Prostate gland (tissue), 2 donors: ENCODE results near the gene AKAP13. TPM values are rescaled to one million over a fixed set of nuclear protein-coding genes. Genes with fewer than 3 reads are reported as not detected.
A peak's percentile ranks its signal among the peaks of the same experiment; 100 is the strongest.

Experiments used
- DNase-seq: peaks from one replicate; pipeline ENCODE4 v3.0.0-alpha.2; 2019; ENCODE audit warnings: low spot score
- H3K27ac ChIP-seq, 2 donors: fragments of 200-600 bp; sonication (generic); 2 replicates each; pipeline ENCODE4 v1.5.1; 2017 to 2019
- H3K27me3 ChIP-seq: fragments of 200-600 bp; sonication (generic); replicated peaks from 2 replicates; pipeline ENCODE4 v1.5.1; 2019; ENCODE audit not compliant: insufficient read depth
- H3K36me3 ChIP-seq, 2 donors: fragments of 200-600 bp; sonication (generic); 1 replicate in 1 of 2; 2 replicates in 1 of 2; pipeline versions ENCODE4 v1.5.1 to v1.8.1; 2017 to 2019
- H3K4me1 ChIP-seq: fragments of 200-600 bp; sonication (generic); replicated peaks from 2 replicates; pipeline ENCODE4 v1.5.1; 2019
- H3K4me3 ChIP-seq, 2 donors: fragments of 200-600 bp; sonication (generic); 2 replicates each; pipeline ENCODE4 v1.5.1; 2017 to 2019
- H3K9me3 ChIP-seq: fragments of 200-600 bp; sonication (generic); 2 replicates; pipeline ENCODE4 v1.5.1; 2017
- CTCF ChIP-seq, 4 experiments: fragments of 200-600 bp in 2 of 4; fragments of 450-650 bp in 2 of 4; sonication (generic) in 2 of 4; IDR thresholded peaks; 1 replicate in 3 of 4; 2 replicates in 1 of 4; pipeline ENCODE4 v1.5.1; 2016 to 2019; ENCODE audit warnings: antibody characterized with exemption in 4 of 4, mild to moderate bottlenecking in 2 of 4, moderate library complexity in 2 of 4
- POLR2A ChIP-seq: fragments of 450-650 bp; IDR thresholded peaks from one replicate; pipeline ENCODE4 v1.6.1; 2016; ENCODE audit warnings: antibody characterized with exemption, mild to moderate bottlenecking
- POLR2AphosphoS5 ChIP-seq: sonication (generic); formaldehyde crosslinking; IDR thresholded peaks from one replicate; pipeline ENCODE4 v1.6.1; 2017; ENCODE audit warnings: antibody characterized with exemption
- WGBS: methylation state at CpG from one replicate; pipeline ENCODE4 v1.1.5; 2018; 5-methylcytosine and 5-hydroxymethylcytosine counted together
- intact Hi-C: fragments of 100-400 bp; cut with DNase I; formaldehyde crosslinking; loops from one replicate; pipeline ENCODE4 v1.14.2; 2022
- total RNA-seq, 2 donors: library from RNA; depleted of rRNA; stranded (reverse); fragments of >200 nt; gene quantifications; one replicate each; pipeline ENCODE4 v1.1.0, GENCODE V29; 2016

The AKAP13 gene
- total RNA-seq, 2 donors from 2014 or later = 102 to 195 TPM

- Histone ChIP-seq H3K36me3 (no peaks in the 10 kb centered on the region), H3K9me3 (no peaks in the 10 kb centered on the region), H3K4me3 (no peak overlapping the region), H3K27ac (no peak overlapping the region), H3K27me3 (no peaks in the 10 kb centered on the region), H3K4me1 (no peaks in the 10 kb centered on the region)
- intact Hi-C loops = no loop called here
- TF ChIP-seq POLR2AphosphoS5 = no peak
- no peak for TF ChIP-seq CTCF (IDR thresholded peaks at IDR 0.05)
- TF ChIP-seq POLR2A = no peak
- DNase-seq = no peak
Measured at GRCh38 chr15:85733416-85733815, 353.0 kb downstream of the AKAP13 start.

DNA sequence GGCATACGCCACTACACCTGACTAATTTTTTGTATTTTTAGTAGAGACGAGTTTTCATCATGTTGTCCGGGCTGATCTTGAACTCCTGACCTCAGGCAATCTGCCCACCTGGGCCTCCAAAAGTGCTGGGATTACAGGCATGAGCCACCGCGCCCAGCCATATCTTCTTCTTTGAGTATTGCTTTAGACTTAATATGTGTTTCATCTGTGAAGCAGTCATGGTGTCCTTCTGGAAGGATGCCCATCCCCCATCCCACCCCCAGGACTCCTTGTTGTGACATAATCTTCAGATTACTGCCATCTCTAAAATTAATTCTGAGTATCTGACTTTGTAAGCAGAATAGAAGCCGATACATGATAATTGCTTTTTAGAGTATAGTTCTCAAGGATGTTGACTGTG is 356.7 kb downstream of the AKAP13 start:
- no peaks in the 10 kb centered on the region for H3K4me1 ChIP-seq
- DNase-seq = no peak
- intact Hi-C loops = no loop called here
- H3K4me3 ChIP-seq = no peak overlapping the region
- H3K9me3 ChIP-seq = no peaks in the 10 kb centered on the region
- no peaks in the 10 kb centered on the region for H3K27me3 ChIP-seq
- peaks cover 3 to 10% of the 10 kb centered on the region in 2 donors for H3K36me3 ChIP-seq
- WGBS = 96% methylated on average over 6 of the region's 6 CpGs
- H3K27ac ChIP-seq = no peak overlapping the region
- TF ChIP-seq POLR2AphosphoS5 (no peak), CTCF (IDR thresholded peaks at IDR 0.05) (no peak), POLR2A (no peak)

GRCh38 chr15:85741021-85741421 is 360.6 kb downstream of the AKAP13 start:
- Histone ChIP-seq H3K27ac (no peak overlapping the region), H3K4me1 (no peaks in the 10 kb centered on the region), H3K9me3 (no peaks in the 10 kb centered on the region), H3K36me3 (peaks cover 7 to 26% of the 10 kb centered on the region in 2 donors), H3K27me3 (no peaks in the 10 kb centered on the region), H3K4me3 (no peak overlapping the region)
- TF ChIP-seq POLR2AphosphoS5 (no peak), POLR2A (no peak), CTCF (IDR thresholded peaks at IDR 0.05) (no peak)
- 95% methylated on average over 20 of the region's 20 CpGs for WGBS
- no peak for DNase-seq
- intact Hi-C loops = loop anchor here (5.0 kb wide), 1 partner anchor 51 kb away; the partner anchor contains the start of gene KLHL25

DNA sequence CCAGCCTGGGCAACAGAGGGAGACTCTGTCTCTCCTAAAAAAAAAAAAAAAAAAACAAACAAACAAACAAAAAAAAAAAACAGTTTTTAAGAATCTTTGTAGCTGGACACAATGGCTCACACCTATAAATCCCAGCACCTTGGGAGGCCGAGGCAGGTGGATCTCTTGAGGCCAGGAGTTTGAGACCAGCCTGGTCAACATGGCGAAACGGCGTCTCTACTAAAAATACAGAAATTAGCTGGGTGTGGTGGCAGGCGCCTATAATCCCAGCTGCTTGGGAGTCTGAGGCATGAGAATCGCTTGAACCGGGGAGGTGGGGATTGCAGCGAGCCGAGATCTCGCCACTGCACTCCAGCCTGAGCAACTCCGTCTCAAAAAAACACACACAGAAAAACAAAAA is 361.3 kb downstream of the AKAP13 start:
- WGBS = 94% methylated on average over 11 of the region's 11 CpGs
- Histone ChIP-seq H3K4me3 (no peak overlapping the region), H3K9me3 (no peaks in the 10 kb centered on the region), H3K36me3 (peaks cover 7 to 26% of the 10 kb centered on the region in 2 donors), H3K27ac (no peak overlapping the region), H3K27me3 (no peaks in the 10 kb centered on the region), H3K4me1 (no peaks in the 10 kb centered on the region)
- intact Hi-C loops = loop anchor here (5.0 kb wide), 1 partner anchor 51 kb away; the partner anchor contains the start of gene KLHL25
- DNase-seq = no peak
- TF ChIP-seq CTCF (IDR thresholded peaks at IDR 0.05) = no peak
- no peak for TF ChIP-seq POLR2AphosphoS5

DNA sequence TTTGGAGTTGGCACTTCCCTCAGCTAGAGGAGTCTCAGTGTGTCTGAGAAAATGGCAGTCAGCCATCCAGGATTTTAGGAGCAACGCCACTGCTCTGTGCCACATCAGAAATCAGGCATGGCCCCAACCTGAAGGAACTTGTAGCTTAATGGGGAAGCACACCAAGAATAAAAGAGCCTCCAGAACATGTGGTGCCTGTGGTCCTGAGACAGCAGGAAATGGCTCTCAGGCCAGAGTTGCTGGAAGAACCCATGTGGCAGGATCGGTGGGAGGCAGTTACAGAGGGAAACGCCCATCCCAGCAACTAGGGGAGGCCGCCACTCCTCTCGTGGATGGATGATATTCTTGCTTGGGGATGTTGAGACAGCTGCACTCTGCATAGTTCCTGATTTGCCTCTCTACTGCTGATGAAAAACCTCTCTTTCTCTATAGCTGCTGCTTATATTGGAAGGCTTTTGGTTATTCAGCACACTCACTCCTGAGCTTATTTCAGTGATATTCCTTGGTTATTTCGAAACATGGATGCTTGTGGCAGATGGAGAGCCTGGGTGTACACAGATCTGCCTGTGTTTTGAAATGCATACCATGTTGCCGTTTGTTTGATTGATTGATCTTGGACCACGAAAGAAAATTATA is 361.9 kb downstream of the AKAP13 start:
- peak; percentile 10 for TF ChIP-seq POLR2AphosphoS5
- TF ChIP-seq CTCF (IDR thresholded peaks at IDR 0.05) = no peak
- no peak overlapping the region for H3K27ac ChIP-seq
- 47% methylated on average over 8 of the region's 8 CpGs for WGBS
- H3K36me3 ChIP-seq = peaks cover 7 to 26% of the 10 kb centered on the region in 2 donors
- H3K4me1 ChIP-seq = no peaks in the 10 kb centered on the region
- intact Hi-C loops = loop anchor here (5.0 kb wide), 1 partner anchor 50 kb away; the partner anchor contains the start of gene KLHL25
- H3K27me3 ChIP-seq = no peaks in the 10 kb centered on the region
- no peak for DNase-seq
- H3K9me3 ChIP-seq = no peaks in the 10 kb centered on the region
- H3K4me3 ChIP-seq = no peak overlapping the region
